AG04449 (cell line): ENCODE data around the gene ARPC2.

Source experiments
- CTCF ChIA-PET: fragments of 350-600 bp; formaldehyde crosslinking; extraction: SDS; loops from one replicate; lab custom pipeline; 2021; ENCODE audit warnings: antibody characterized with exemption; lab: Yijun Ruan, JAX
- POLR2A ChIA-PET: fragments of 400-600, 350-600 bp; formaldehyde crosslinking; extraction: SDS; loops from one replicate; lab custom pipeline; 2020; ENCODE audit warnings: antibody characterized with exemption, inconsistent platforms; lab: Yijun Ruan, JAX
- DNase-seq: peaks from one replicate; pipeline ENCODE4 v3.0.0-alpha.2; 2010; ENCODE audit warnings: low read depth, low spot score
- H3K4me3 ChIP-seq: 2 replicates; pipeline ENCODE4 v1.5.1; 2011; ENCODE audit warnings: low read depth, mild to moderate bottlenecking, control low read depth, low read length
- TF ChIP-seq, protein P1 (sequence below): IDR thresholded peaks from one replicate; pipeline ENCODE4 v1.5.1; 2011; ENCODE audit warnings: mild to moderate bottlenecking, moderate library complexity, low read length, control low read depth, inconsistent platforms; ENCODE audit not compliant: insufficient read depth; ENCODE audit errors: missing control alignments

Gene ARPC2

DNA sequence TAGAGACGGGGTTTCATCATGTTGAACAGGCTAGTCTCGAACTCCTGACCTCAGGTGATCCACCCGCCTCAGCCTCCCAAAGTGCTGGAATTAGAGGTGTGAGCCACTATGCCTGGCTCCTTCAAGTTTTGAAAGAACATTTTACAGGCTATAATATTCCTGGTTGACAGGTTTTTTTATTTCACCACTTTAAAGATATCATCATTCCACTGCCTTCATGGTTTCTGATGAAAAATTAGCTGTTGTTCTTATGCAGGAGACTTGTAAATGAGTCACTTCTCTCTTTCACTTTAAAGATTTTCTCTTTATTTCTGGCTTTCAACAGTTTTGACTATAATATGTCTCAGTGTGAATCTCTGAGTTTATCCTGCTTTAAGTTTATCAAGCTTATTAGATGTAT lies 7.9 kb upstream of the ARPC2 start:
- TF ChIP-seq, protein P1, sequence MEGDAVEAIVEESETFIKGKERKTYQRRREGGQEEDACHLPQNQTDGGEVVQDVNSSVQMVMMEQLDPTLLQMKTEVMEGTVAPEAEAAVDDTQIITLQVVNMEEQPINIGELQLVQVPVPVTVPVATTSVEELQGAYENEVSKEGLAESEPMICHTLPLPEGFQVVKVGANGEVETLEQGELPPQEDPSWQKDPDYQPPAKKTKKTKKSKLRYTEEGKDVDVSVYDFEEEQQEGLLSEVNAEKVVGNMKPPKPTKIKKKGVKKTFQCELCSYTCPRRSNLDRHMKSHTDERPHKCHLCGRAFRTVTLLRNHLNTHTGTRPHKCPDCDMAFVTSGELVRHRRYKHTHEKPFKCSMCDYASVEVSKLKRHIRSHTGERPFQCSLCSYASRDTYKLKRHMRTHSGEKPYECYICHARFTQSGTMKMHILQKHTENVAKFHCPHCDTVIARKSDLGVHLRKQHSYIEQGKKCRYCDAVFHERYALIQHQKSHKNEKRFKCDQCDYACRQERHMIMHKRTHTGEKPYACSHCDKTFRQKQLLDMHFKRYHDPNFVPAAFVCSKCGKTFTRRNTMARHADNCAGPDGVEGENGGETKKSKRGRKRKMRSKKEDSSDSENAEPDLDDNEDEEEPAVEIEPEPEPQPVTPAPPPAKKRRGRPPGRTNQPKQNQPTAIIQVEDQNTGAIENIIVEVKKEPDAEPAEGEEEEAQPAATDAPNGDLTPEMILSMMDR, result no peak
- POLR2A ChIA-PET, result no interaction called here
- no peak for DNase-seq
- no peak overlapping the region for H3K4me3 ChIP-seq
- CTCF ChIA-PET, result interaction anchor here (0.6 to 1.8 kb wide), 4 partner anchors 18 to 37 kb away, joined by 3 to 5 read pairs (median 4); no protein-coding TSS in a partner anchor

DNA sequence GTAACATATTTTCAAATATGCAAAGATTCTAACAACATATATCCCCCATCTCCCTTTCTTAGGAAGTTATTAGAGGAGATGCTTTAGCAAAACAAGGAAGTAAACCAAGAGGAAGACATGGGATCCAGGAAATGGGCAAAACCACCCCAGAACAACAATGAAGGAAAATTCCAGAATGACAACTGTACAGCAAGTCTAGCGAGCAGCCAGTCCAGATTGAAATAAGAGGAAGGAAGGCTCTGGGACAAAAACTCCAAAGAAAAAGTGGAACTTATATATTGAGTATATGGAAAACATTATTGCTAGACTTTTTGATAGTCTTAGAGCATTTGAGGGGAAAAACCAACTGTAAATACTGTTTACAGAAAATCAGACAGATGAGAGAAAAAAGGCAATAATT lies 2.9 kb upstream of the ARPC2 start:
- DNase-seq, result no peak
- ChIA-PET CTCF (no interaction called here), POLR2A (no interaction called here)
- no peak overlapping the region for H3K4me3 ChIP-seq
- TF ChIP-seq, protein P1, result no peak

DNA sequence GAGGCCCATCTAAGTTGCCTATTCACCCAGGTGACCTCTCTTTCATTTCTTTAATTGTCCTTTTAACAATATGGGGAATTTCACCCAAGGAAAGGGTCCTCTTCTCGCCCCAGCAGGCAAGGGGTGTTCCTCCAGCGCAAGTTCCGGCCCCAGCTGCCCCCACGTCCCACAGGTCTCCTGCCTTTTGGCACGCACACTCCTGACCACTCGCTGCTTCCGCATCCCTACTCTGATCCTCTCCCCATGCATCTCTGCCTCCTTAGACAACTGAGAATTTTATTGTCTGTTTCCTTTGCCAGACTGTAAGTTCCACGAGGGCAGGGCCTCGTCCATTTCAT lies 684 bp upstream of the ARPC2 start:
- ChIA-PET CTCF (interaction anchor here (0.7 to 2.0 kb wide), 4 partner anchors 16 to 55 kb away, joined by 3 to 7 read pairs (median 5); partner anchors contain the start of gene PNKD), POLR2A (interaction anchor here (0.6 to 1.3 kb wide), 4 partner anchors 13 to 764 kb away, joined by 3 to 4 read pairs (median 3); no protein-coding TSS in a partner anchor)
- TF ChIP-seq, protein P1, result no peak
- no peak for DNase-seq
- peak overlapping the region; percentile 93 for H3K4me3 ChIP-seq

DNA sequence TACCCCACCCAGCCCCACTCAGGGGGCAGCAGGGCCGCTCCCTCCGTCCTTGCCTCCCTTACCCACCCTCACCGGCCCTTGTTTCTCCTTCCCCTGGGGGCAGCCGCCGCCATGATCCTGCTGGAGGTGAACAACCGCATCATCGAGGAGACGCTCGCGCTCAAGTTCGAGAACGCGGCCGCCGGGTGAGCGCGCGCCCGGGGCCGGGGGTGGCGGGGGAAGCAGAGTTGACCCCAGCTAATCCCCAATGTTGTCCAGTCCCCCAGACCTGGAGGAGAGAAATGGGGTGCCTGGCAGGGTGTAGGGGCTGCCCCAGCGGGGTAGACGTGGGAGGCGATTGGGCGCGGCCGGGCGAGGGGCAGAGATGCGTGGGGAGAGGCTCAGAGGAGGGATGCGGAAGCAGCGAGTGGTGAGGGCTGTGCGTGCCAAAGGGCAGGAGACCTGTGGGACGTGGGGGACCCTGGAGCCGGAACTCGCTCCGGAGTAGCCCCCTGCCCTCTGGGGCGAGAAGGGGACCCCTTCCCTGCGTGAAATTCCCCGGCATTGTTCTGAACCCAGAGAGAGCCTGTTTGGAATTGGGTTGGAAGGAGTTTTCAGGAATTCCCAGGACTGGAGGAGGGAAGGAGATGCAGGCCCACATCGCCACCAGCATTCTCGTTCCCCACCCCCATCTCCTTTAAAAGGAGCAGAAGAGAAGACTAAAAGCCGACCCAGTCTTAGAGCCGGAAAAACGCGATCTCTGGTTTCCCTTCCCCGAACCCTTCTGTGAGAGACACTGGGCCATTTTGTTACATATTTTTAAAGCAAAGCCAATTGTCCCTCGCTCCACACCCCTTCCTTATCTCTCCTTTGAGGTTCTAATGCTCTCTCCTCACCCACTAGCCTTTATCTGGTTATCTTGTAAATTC lies 625 bp downstream of the ARPC2 start:
- DNase-seq, result no peak
- TF ChIP-seq, protein P1, result no peak
- CTCF ChIA-PET, result interaction anchor here (1.0 to 1.9 kb wide), 2 partner anchors 40 to 54 kb away, joined by 3 to 7 read pairs; no protein-coding TSS in a partner anchor
- H3K4me3 ChIP-seq, result peak overlapping the region; percentile 93
- POLR2A ChIA-PET, result interaction anchor here (1.2 to 1.3 kb wide), 3 partner anchors 11 to 37 kb away, joined by 3 read pairs; no protein-coding TSS in a partner anchor

DNA sequence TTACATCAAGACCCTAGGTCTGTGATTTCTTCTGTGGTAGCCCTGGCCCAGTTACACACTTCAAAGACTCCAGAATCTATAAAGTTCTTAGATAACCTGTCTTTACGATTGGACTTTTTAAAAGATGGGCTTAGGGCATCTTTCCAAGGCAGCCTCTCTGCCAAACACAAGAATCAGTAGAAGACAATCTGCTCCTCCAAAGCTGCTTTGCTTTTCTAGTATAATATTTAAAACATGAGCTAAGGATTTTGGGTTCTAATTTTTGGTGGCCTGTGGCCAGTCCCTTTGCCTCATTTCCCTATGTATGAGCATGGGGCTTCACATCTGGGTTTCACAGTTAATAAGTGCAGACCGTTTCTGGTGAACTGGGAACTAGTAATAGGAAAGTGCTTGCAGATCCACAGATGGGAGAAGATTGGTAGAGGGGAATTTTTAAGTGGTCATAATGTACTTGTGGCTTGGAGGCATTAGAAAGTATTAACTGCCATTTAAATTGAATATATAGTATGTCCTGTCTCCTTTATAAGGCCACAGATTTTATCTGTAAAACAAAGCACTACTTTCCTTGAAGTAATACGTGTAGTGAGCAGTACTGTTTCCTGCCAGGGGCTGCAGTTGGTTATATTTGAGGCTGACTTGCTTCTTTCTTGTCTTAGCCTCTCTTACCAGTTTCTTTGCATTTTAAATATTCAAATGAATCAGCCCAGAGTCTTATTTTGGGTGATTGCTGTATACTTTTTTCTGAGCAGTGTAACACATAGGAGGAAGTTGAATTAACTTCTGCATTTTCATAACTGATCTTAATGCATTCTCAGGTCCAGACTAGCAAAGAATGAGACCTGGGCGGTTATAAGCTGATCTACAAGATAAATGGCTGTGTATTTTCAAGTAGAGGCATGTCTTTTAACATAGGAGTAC lies 1.5 kb downstream of the ARPC2 start:
- CTCF ChIA-PET, result interaction anchor here (0.8 to 1.6 kb wide), 9 partner anchors 12 to 320 kb away, joined by 3 to 5 read pairs (median 3); no protein-coding TSS in a partner anchor
- DNase-seq, result no peak

More for the DNA sequence above, 1.5 kb downstream of the ARPC2 start:
- TF ChIP-seq, protein P1, result no peak
- peak overlapping the region; percentile 93 for H3K4me3 ChIP-seq
- POLR2A ChIA-PET, result no interaction called here
